HG03432 (cell line): ENCODE data around the gene FAM167B.
A peak's percentile ranks its signal among the peaks of the same experiment; 100 is the strongest.
"Not testable (repeated sequence)": the region's sequence is repeated elsewhere in the genome, so short reads cannot be mapped to it uniquely, and the experiment has no call there.

Experiments used
- ATAC-seq: cut with Tn5 transposase; IDR thresholded peaks from one replicate; pipeline ENCODE4 v1.9.1; 2021; ENCODE audit warnings: mild to moderate bottlenecking, moderate library complexity; ENCODE audit not compliant: unreplicated experiment

FAM167B gene

GRCh38 chr1:32255072-32256071, 8.3 kb downstream of the FAM167B start:
- no peak for ATAC-seq

- no peak for ATAC-seq
Observed at GRCh38 chr1:32256473-32257226, 9.6 kb downstream of the FAM167B start.

- ATAC-seq, result no peak
Observed at GRCh38 chr1:32257227-32257508, 10.1 kb downstream of the FAM167B start.

- not testable (repeated sequence) for ATAC-seq
Observed at GRCh38 chr1:32263236-32263593, 16.2 kb downstream of the FAM167B start.

GRCh38 chr1:32263744-32264143, 16.7 kb downstream of the FAM167B start:
- ATAC-seq, result peak; percentile 49

GRCh38 chr1:32265846-32266245, 18.8 kb downstream of the FAM167B start:
- no peak for ATAC-seq

- no peak for ATAC-seq
Observed at GRCh38 chr1:32266921-32267591, 20.0 kb downstream of the FAM167B start.

- no peak for ATAC-seq
Observed at GRCh38 chr1:32269744-32270143, 22.7 kb downstream of the FAM167B start.

GRCh38 chr1:32272557-32273390, 25.8 kb downstream of the FAM167B start:
- ATAC-seq, result no peak

GRCh38 chr1:32273391-32274208, 26.6 kb downstream of the FAM167B start:
- ATAC-seq, result no peak

- no peak for ATAC-seq
Observed at GRCh38 chr1:32274646-32275340, 27.8 kb downstream of the FAM167B start.

- ATAC-seq, result no peak
Observed at GRCh38 chr1:32275424-32275823, 28.4 kb downstream of the FAM167B start.

- no peak for ATAC-seq
Observed at GRCh38 chr1:32276032-32276782, 29.2 kb downstream of the FAM167B start.

GRCh38 chr1:32284777-32285176, 37.8 kb downstream of the FAM167B start:
- not testable (repeated sequence) for ATAC-seq

- ATAC-seq, result no peak
Observed at GRCh38 chr1:32285658-32286057, 38.6 kb downstream of the FAM167B start.

- no peak for ATAC-seq
Observed at GRCh38 chr1:32286763-32287162, 39.7 kb downstream of the FAM167B start.

GRCh38 chr1:32289256-32289655, 42.2 kb downstream of the FAM167B start:
- ATAC-seq, result no peak

- no peak for ATAC-seq
Observed at GRCh38 chr1:32291145-32291707, 44.2 kb downstream of the FAM167B start.
